ENCODE measurements around the gene MPZ.

MPZ gene

DNA sequence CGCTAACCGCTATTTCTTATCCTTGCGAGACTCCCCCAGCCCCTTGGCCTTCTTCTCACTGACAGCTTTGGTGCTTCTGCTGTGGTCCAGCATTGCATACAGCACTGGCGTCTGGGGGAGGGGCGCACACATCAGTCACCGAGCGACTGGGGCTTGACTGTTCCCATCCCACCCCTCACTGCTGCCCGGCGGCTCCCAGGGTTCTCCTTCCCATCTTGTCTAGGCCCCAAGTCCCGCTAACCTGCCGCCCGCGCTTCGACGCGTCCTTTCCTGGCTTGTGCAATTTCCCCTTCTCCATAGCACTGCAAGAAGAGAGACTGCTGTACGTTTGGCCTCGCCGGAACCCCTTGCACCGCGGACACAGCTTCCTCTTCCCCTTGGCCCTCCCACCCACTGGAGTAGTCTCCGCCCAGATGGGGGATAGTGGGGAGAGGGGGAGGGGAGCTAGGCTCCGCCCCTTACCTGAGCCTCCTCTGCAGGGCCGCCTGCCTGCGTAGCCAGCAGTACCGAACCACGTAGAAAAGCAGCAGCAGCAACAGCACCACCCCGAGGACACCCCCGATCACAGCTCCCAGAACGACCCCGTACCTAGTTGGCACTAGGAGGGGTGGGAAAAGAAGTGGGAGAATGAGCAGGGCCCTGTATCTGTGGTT, 3.8 kb downstream of the MPZ start:
- DNase-seq, result no peak
- H3K36me3 ChIP-seq (replicated peaks), result no peaks in the 10 kb centered on the region
- H3K27ac ChIP-seq, result no peak overlapping the region
- peak overlapping the region; percentile 72 for H3K4me3 ChIP-seq (ENCODE audit: low read depth, low read length)
- no peaks in the 10 kb centered on the region for H3K27me3 ChIP-seq (replicated peaks)
- TF ChIP-seq, protein P1, sequence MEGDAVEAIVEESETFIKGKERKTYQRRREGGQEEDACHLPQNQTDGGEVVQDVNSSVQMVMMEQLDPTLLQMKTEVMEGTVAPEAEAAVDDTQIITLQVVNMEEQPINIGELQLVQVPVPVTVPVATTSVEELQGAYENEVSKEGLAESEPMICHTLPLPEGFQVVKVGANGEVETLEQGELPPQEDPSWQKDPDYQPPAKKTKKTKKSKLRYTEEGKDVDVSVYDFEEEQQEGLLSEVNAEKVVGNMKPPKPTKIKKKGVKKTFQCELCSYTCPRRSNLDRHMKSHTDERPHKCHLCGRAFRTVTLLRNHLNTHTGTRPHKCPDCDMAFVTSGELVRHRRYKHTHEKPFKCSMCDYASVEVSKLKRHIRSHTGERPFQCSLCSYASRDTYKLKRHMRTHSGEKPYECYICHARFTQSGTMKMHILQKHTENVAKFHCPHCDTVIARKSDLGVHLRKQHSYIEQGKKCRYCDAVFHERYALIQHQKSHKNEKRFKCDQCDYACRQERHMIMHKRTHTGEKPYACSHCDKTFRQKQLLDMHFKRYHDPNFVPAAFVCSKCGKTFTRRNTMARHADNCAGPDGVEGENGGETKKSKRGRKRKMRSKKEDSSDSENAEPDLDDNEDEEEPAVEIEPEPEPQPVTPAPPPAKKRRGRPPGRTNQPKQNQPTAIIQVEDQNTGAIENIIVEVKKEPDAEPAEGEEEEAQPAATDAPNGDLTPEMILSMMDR (IDR thresholded peaks at IDR 0.05; ENCODE audit: low read depth, low read length, missing control alignments), result peak; percentile 56
- in situ Hi-C loops (cut with HindIII; ENCODE audit: low pct_ligation_motif_present, low sequenced_read_pairs), result no loop called here

DNA sequence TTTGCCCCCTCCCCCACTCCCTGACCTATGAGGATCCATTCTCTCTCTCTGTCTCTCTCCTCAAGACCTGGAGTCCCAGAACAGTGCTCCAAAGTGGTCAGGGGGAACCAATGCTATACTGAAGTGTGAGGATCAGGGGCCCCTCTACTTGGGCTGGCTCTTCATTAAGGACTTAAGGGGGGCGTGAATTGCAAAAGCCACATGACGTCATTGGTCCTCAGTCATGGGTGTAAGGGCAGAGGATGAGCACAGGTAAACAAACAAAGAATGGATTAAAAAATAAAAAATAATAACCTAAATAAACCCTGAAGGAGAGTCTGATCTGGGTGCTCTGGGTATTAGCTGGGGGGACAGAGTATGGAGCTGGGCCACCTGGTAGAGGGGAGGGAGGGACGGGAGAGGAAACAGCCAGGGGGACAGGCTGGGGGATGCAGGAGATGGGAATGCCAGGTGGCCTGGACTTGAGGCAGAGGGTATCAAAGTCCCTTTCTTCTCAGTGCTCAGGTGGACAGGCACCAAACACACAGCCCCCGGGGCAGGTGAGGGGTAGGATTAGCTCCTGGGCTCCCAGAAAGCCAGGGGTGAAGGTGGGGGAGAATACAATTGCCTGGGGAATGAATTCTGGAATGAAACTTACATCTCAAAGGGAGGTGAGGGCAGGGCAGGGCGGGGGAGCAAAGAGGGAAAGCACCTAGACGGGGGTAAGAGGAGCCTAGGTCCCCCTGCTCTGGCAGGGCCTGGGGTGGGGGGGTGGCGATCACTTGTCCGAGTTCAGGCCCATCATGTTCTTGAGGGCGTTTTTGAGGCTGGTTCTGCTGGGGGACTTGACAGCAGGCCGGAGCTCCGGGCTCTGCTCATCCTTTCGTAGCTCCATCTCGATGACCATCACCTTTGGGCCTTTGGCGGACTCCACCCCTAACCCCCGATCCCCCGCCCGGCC, 4.6 kb downstream of the MPZ start:
- no peaks in the 10 kb centered on the region for H3K27me3 ChIP-seq (replicated peaks)
- in situ Hi-C loops (cut with HindIII; ENCODE audit: low pct_ligation_motif_present, low sequenced_read_pairs), result no loop called here
- peak overlapping the region; percentile 72 for H3K4me3 ChIP-seq (ENCODE audit: low read depth, low read length)
- TF ChIP-seq, protein P1 (IDR thresholded peaks at IDR 0.05; ENCODE audit: low read depth, low read length, missing control alignments), result no peak
- no peaks in the 10 kb centered on the region for H3K36me3 ChIP-seq (replicated peaks)
- no peak for DNase-seq
- no peak overlapping the region for H3K27ac ChIP-seq

DNA sequence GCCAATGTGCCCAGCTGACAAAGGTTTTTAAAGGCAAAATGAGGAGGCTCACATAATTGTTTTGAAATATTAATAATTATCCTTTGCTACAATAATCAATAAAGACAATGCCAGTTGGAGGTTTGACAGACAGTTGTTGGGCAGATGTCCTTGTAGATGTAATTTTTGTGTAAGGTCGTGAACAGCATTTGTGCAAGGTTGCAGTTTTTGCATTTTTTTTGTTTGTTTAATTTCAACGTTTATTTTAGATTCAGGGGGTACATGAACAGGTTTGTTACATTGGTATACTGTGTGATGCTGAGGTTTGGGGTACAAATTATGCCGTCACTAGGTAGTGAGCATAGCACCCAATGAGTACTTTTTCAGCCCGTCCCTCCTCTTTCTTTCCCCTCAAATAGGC, 9.3 kb downstream of the MPZ start:
- TF ChIP-seq, protein P1 (IDR thresholded peaks at IDR 0.05; ENCODE audit: low read depth, low read length, missing control alignments), result no peak
- no peaks in the 10 kb centered on the region for H3K36me3 ChIP-seq (replicated peaks)
- H3K27ac ChIP-seq, result no peak overlapping the region
- no peak overlapping the region for H3K4me3 ChIP-seq (ENCODE audit: low read depth, low read length)
- in situ Hi-C loops (cut with HindIII; ENCODE audit: low pct_ligation_motif_present, low sequenced_read_pairs), result no loop called here
- no peaks in the 10 kb centered on the region for H3K27me3 ChIP-seq (replicated peaks)
- DNase-seq, result no peak

DNA sequence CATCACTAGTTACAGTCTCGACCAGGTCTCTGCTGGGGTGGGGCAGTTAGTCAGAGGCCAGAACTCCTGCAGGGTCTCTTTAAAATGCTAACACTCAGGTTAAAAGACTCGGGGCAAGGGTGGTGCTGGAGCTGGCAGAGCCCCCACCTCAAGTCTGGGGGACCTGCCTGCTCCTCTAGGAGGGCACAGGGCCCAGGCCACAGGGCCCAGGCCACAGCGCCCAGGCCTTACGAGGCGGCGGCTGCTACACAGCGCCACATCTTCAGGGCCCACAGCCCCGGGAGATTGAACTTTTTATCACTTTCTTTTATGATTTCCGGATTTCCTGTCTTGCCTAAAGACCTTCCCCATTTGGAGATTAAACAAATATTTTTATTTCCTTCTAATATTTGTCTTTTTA, 10.4 kb downstream of the MPZ start:
- Histone ChIP-seq H3K27me3 (replicated peaks) (no peaks in the 10 kb centered on the region), H3K4me3 (ENCODE audit: low read depth, low read length) (no peak overlapping the region), H3K27ac (no peak overlapping the region), H3K36me3 (replicated peaks) (no peaks in the 10 kb centered on the region)
- in situ Hi-C loops (cut with HindIII; ENCODE audit: low pct_ligation_motif_present, low sequenced_read_pairs), result no loop called here
- TF ChIP-seq, protein P1 (IDR thresholded peaks at IDR 0.05; ENCODE audit: low read depth, low read length, missing control alignments), result no peak
- no peak for DNase-seq

DNA sequence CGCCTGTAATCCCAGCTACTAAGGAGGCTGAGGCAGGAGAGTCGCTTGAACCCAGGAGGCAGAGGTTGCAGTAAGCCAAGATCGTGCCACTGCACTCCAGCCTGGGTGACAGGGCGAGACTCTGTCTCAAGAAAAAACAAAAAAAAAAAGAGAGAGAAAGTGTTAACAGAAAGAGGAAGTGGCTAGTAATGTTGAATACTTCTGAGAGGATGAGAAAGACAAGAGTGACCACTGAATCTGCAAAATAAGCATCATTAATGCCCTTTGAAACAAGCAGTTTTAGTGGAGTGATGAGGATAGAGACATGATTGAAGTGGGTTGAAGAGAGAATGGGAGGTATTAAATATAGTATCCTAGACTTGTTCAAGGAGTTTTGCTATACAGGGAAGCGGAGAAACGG, 11.7 kb downstream of the MPZ start:
- no peaks in the 10 kb centered on the region for H3K27me3 ChIP-seq (replicated peaks)
- H3K36me3 ChIP-seq (replicated peaks), result no peaks in the 10 kb centered on the region
- in situ Hi-C loops (cut with HindIII; ENCODE audit: low pct_ligation_motif_present, low sequenced_read_pairs), result no loop called here
- no peak overlapping the region for H3K4me3 ChIP-seq (ENCODE audit: low read depth, low read length)
- TF ChIP-seq, protein P1 (IDR thresholded peaks at IDR 0.05; ENCODE audit: low read depth, low read length, missing control alignments), result no peak
- H3K27ac ChIP-seq, result no peak overlapping the region
- no peak for DNase-seq
